GM06990 (cell line): ENCODE data around the gene ERRFI1.
"Not testable (repeated sequence)": the region's sequence is repeated elsewhere in the genome, so short reads cannot be mapped to it uniquely, and the experiment has no call there.

ENCODE experiments used
- DNase-seq: peaks from one replicate; pipeline ENCODE4 v3.0.0-alpha.2; 2011; ENCODE audit not compliant: insufficient read length; ENCODE audit errors: extremely low read depth
- H3K27me3 ChIP-seq: replicated peaks from 2 replicates; pipeline ENCODE4 v1.6.0; 2011; ENCODE audit warnings: low read length; ENCODE audit not compliant: control insufficient read depth, insufficient read depth
- H3K36me3 ChIP-seq: 2 replicates; pipeline ENCODE4 v1.5.1; 2011; ENCODE audit warnings: low read length; ENCODE audit not compliant: control insufficient read depth, insufficient read depth
- H3K4me3 ChIP-seq: replicated peaks from 2 replicates; pipeline ENCODE4 v1.5.1; 2011; ENCODE audit warnings: low read depth, mild to moderate bottlenecking, control low read depth, low read length
- TF ChIP-seq, protein P1 (sequence below): IDR thresholded peaks from 2 replicates; pipeline ENCODE4 v1.5.1; 2011; ENCODE audit warnings: low read length, control low read depth, mild to moderate bottlenecking, inconsistent platforms; ENCODE audit not compliant: insufficient read depth, poor library complexity, severe bottlenecking

The ERRFI1 gene, protein sequence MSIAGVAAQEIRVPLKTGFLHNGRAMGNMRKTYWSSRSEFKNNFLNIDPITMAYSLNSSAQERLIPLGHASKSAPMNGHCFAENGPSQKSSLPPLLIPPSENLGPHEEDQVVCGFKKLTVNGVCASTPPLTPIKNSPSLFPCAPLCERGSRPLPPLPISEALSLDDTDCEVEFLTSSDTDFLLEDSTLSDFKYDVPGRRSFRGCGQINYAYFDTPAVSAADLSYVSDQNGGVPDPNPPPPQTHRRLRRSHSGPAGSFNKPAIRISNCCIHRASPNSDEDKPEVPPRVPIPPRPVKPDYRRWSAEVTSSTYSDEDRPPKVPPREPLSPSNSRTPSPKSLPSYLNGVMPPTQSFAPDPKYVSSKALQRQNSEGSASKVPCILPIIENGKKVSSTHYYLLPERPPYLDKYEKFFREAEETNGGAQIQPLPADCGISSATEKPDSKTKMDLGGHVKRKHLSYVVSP

DNA sequence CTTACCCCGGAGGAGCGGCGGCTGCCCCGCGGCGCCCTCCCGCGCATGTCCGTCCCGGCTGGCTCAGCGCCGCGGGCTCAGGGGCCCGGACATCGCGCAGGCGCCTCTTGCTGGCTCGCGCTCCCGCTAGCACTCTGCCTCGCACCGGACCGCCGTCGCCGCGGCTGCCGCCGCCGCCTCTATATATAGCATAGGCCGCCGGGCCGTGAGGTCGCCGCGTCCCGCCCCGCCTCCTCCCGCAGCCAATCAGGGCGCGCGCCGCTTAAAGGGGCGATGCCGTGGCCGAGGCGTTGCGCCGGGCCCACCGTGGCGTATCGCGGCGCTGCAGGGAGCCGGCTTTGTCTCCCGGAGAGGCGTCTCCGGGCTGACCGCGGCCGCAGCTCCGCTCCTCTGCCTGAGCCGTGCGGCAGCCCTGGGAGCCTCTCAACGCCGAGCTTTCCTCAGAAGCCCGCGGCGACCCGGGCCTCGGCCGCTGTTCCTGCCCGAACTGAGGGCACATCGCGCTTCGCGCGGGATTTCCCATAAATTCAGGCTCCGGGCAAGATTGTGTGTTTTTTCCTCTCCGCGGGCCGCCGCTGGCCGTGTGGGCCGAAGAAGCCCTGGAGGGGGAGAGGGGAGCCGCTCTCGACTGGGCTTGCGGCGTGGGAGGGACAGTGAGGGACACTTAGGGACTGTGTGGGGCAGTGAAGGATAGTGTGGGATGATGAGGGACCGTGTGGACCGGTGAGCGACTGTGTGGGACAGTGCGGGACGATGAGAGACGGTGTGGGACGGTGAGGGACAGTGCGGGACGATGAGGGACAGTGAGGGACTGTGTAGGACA lies at the start of gene ERRFI1:
TSS of gene ERRFI1 (minus strand) at position 157 of the 823 bp plus-strand sequence. CDS start 10,690 bp downstream, outside the sequence.
- DNase-seq, result peak; percentile 93
- Histone ChIP-seq H3K4me3 (peak within 1 kb of the TSS; percentile 53), H3K27me3 (no peaks in the 10 kb centered on the region; the same call in 1 of the 2 replicates), H3K36me3 (no peaks in the 10 kb centered on the region)
- TF ChIP-seq, protein P1, sequence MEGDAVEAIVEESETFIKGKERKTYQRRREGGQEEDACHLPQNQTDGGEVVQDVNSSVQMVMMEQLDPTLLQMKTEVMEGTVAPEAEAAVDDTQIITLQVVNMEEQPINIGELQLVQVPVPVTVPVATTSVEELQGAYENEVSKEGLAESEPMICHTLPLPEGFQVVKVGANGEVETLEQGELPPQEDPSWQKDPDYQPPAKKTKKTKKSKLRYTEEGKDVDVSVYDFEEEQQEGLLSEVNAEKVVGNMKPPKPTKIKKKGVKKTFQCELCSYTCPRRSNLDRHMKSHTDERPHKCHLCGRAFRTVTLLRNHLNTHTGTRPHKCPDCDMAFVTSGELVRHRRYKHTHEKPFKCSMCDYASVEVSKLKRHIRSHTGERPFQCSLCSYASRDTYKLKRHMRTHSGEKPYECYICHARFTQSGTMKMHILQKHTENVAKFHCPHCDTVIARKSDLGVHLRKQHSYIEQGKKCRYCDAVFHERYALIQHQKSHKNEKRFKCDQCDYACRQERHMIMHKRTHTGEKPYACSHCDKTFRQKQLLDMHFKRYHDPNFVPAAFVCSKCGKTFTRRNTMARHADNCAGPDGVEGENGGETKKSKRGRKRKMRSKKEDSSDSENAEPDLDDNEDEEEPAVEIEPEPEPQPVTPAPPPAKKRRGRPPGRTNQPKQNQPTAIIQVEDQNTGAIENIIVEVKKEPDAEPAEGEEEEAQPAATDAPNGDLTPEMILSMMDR, result no peak

DNA sequence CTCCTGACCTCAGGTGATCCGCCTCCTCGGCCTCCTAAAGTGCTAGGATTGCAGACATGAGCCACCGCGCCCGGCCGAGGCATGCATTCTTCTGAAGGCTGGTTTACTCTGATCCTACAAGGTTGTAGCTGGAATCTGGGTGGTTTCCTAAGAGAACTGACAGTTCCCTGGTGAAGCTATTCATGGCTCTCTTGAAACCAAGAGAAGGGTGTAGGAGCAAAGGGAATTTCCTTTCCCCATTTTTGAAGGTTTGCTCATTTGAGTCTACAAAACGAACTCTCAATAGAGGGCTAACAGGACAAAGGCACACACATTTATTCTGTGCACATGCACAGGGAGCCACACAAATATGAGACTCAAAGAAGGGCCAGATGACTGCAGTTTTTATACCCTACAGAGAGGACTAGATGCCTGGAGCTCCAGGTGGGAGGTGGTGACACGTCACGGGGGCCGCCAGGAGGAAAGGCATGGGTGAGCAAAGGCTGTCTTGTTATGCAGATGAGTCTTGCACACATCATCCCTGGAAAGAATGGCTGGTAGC lies 49.5 kb upstream of the ERRFI1 start:
- Histone ChIP-seq H3K27me3 (no peaks in the 10 kb centered on the region; the same call in 1 of the 2 replicates), H3K4me3 (no peak overlapping the region), H3K36me3 (no peaks in the 10 kb centered on the region)
- no peak for DNase-seq
- TF ChIP-seq, protein P1, result no peak

DNA sequence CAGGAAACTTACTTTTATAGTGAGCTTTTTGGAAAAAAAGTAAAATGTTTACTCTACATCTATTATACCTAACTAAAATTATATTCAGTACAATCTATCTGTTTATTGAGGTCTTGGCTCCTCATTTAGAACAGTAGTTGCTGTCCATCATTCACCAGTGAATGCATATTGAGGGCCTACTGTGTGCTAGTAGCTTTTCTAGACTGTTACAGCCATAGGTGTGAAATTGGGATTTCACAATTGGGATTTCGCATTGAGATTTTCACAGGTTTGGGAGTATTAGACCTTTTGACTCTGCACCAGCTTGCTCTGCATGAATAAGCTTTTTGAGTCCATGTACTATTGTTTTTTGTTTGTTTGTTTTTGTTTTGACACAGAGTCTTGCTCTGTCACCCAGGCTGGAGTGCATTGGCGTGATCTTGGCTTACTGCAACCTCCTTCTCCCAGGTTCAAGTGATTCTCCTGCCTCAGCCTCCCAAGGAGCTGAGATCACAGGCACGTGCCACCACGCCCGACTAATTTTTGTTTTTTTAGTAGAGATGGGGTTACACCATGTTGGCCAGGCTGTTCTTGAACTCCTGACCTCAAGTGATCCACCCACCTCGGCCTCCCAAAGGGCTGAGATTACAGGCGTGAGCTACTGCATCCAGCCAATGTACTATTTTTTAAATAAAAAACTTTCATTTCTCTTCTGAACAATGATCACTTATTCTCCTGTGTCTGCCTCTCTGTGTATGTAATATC lies 47.2 kb upstream of the ERRFI1 start:
- Histone ChIP-seq H3K27me3 (no peaks in the 10 kb centered on the region; the same call in 1 of the 2 replicates), H3K4me3 (no peak overlapping the region), H3K36me3 (no peaks in the 10 kb centered on the region)
- TF ChIP-seq, protein P1, result no peak
- no peak for DNase-seq

DNA sequence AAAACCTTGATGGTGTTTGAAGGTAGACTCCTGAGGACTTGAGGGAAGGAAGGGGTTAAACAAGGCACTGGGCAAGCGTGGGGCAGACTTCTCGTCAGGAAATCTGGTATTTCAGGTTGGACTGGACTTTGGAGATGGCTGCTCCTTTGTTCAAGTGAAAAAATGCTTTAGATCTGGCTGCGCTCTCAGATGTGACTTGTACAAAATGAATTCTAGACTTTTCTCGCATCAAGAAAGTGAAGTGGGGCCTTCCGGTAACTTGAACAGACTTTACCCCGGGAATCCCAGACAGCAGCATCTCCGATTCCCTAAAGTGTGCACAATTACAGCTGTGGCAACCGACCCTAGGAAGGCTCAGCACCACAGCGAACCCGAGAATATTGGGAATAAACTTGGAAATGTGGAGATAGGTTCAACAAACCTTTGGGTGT lies 44.3 kb upstream of the ERRFI1 start:
- Histone ChIP-seq H3K36me3 (no peaks in the 10 kb centered on the region), H3K4me3 (no peak overlapping the region), H3K27me3 (no peaks in the 10 kb centered on the region)
- TF ChIP-seq, protein P1, result no peak
- no peak for DNase-seq

DNA sequence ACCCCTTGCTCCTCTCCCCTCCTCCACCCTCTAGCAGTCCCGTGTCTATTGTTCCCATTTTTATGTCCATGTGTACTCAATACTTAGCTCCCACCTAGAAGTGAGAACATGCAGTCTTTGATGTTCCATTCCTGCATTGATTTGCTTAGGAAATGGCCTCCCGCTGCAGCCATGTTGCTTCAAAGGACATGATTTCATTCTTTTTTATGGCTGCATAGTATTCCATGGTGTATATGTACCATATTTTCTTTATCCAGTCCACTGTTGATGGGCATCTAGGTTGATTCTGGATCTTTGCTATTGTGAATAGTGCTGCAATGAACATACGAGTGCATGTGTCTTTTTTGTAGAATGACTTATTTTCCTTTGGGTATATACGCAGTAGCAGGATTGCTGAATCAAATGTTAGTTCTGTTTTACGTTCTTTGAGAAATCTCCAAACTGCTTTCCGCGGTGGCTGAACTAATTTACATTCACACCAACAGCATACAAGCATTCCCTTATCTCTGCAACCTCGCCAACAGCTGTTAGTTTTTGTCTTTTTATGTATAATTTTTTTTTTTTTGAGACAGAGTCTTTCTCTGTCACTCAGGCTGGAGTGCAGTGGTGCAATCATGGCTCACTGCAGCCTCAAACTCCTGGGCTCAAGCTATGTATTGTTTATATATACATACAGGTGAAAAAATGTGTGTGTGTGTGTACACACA lies 43.7 kb upstream of the ERRFI1 start:
- H3K27me3 ChIP-seq, H3K4me3 ChIP-seq, DNase-seq, H3K36me3 ChIP-seq: not testable (repeated sequence)
